ENCODE data around the gene AKAP13.

DNA sequence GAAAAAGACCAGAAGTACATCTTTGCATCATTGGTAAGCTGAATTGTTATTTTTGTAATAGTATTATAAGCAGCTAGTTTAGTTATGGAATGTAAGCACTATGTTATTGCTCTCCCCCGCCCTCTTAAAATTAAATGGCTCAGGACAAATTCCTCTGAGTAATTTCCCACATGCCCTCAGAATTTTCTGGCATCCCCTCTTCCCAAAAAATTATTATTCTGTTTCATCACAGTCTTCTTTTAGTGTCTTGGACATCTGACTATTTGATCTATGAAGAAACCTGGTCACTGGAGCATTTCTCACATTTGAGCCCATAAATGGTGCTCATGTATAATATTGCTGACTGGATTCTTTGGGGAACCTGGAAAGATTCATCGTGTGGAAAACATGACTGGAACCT, 346.1 kb downstream of the AKAP13 start:
- TF ChIP-seq, protein P1, sequence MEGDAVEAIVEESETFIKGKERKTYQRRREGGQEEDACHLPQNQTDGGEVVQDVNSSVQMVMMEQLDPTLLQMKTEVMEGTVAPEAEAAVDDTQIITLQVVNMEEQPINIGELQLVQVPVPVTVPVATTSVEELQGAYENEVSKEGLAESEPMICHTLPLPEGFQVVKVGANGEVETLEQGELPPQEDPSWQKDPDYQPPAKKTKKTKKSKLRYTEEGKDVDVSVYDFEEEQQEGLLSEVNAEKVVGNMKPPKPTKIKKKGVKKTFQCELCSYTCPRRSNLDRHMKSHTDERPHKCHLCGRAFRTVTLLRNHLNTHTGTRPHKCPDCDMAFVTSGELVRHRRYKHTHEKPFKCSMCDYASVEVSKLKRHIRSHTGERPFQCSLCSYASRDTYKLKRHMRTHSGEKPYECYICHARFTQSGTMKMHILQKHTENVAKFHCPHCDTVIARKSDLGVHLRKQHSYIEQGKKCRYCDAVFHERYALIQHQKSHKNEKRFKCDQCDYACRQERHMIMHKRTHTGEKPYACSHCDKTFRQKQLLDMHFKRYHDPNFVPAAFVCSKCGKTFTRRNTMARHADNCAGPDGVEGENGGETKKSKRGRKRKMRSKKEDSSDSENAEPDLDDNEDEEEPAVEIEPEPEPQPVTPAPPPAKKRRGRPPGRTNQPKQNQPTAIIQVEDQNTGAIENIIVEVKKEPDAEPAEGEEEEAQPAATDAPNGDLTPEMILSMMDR (IDR thresholded peaks at IDR 0.05) = no peak
- TF ChIP-seq POLR2A (IDR thresholded peaks at IDR 0.05) = no peak

Measured in breast epithelium (tissue), 3 donors.